ENCODE data around the gene LRRC27. TPM values are rescaled to one million over a fixed set of nuclear protein-coding genes. Genes with fewer than 3 reads are reported as not detected.

Gene LRRC27
- total RNA-seq, 4 donors from 2014 or later, result 3.1 to 5.8 (median 4.4) TPM

GRCh38 chr10:132427939-132428367 lies 96.0 kb downstream of the LRRC27 start:
- ATAC-seq, result no peak
- Histone ChIP-seq H3K36me3 (peaks cover 0 to 6% of the 10 kb centered on the region in 2 donors), H3K27me3 (no peaks in the 10 kb centered on the region), H3K4me1 (peaks cover 0 to 24% (median 11%) of the 10 kb centered on the region in 3 donors), H3K9me3 (no peaks in the 10 kb centered on the region), H3K4me3 (no peak overlapping the region), H3K27ac (no peak overlapping the region)
- WGBS, 2 donors (ENCODE audit: low coverage in 1 of 2), result 86 to 100% methylated on average over 2 of the region's 2 CpGs
- TF ChIP-seq POLR2A (IDR thresholded peaks at IDR 0.05) (no peak), CTCF (IDR thresholded peaks at IDR 0.05) (no peak), POLR2AphosphoS5 (IDR thresholded peaks at IDR 0.05) (no peak), EP300 (IDR thresholded peaks at IDR 0.05) (no peak)

GRCh38 chr10:132428486-132428995 lies 96.5 kb downstream of the LRRC27 start:
- Histone ChIP-seq H3K27ac (no peak overlapping the region), H3K36me3 (peaks cover 0 to 6% of the 10 kb centered on the region in 2 donors), H3K4me3 (no peak overlapping the region), H3K4me1 (peaks cover 0 to 18% (median 5%) of the 10 kb centered on the region in 3 donors), H3K27me3 (no peaks in the 10 kb centered on the region), H3K9me3 (no peaks in the 10 kb centered on the region)
- no peak for ATAC-seq
- no peak for TF ChIP-seq CTCF (IDR thresholded peaks at IDR 0.05)
- TF ChIP-seq POLR2A (IDR thresholded peaks at IDR 0.05), result no peak
- no peak for TF ChIP-seq EP300 (IDR thresholded peaks at IDR 0.05)
- WGBS, 2 donors (ENCODE audit: low coverage in 1 of 2), result 95% methylated on average over 4 of the region's 11 CpGs; no CpG with 5 or more reads in 1 of the 2 donors

Other genes starting within 250 kb of the LRRC27 start
- 1 to 10 TPM; 1.6 to 2.6 (median 1.9) TPM for gene DPYSL4, start 145.2 kb upstream of the LRRC27 start, total RNA-seq
- 10 to 100 TPM in 1 of 4 donors, 1 to 10 TPM in 3; 3.8 to 13.0 (median 5.1) TPM for gene STK32C, start 24.2 kb upstream of the LRRC27 start, total RNA-seq
- gene PWWP2B, start 65.0 kb downstream of the LRRC27 start, total RNA-seq, result 10 to 100 TPM; 11.3 to 17.1 (median 14.8) TPM
- gene INPP5A, start 205.6 kb downstream of the LRRC27 start, total RNA-seq, result 100 to 1,000 TPM; 111 to 288 (median 215) TPM